ENCODE results near the gene XXYLT1.

DNA sequence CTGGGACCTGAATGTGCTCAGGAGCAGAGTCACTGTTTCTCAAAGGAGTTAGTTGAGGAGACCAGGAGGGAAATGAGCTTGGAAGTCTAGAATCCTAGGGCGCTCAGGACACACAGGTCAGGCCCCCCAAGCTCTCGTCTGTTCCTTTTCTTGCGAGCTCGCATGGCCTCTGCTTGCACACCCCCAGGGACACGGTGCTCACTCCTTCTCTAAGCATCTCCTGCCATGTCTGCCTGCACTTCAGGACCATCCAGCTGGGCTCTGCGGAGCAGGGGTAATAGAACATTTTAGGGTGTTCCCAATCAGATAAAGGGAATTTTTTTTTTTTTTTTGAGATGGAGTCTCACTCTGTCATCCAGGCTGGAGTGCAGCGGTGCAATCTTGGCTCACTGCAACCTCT lies 213.2 kb downstream of the XXYLT1 start:
- TF ChIP-seq, protein P1, sequence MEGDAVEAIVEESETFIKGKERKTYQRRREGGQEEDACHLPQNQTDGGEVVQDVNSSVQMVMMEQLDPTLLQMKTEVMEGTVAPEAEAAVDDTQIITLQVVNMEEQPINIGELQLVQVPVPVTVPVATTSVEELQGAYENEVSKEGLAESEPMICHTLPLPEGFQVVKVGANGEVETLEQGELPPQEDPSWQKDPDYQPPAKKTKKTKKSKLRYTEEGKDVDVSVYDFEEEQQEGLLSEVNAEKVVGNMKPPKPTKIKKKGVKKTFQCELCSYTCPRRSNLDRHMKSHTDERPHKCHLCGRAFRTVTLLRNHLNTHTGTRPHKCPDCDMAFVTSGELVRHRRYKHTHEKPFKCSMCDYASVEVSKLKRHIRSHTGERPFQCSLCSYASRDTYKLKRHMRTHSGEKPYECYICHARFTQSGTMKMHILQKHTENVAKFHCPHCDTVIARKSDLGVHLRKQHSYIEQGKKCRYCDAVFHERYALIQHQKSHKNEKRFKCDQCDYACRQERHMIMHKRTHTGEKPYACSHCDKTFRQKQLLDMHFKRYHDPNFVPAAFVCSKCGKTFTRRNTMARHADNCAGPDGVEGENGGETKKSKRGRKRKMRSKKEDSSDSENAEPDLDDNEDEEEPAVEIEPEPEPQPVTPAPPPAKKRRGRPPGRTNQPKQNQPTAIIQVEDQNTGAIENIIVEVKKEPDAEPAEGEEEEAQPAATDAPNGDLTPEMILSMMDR (IDR thresholded peaks at IDR 0.05): no peak
- no peak for TF ChIP-seq POLR2A (IDR thresholded peaks at IDR 0.05)
